Ishikawa (cell line): ENCODE data around the gene SLFN12L.

Experiments
- CEBPB ChIP-seq: IDR thresholded peaks from 2 replicates; pipeline ENCODE4 v1.6.1; 2012
- CREB1 ChIP-seq: IDR thresholded peaks from 2 replicates; pipeline ENCODE4 v1.6.1; 2012; ENCODE audit warnings: low read depth
- EGR1 ChIP-seq: IDR thresholded peaks from 2 replicates; pipeline ENCODE4 v1.6.1; 2012
- EP300 ChIP-seq: IDR thresholded peaks from 2 replicates; pipeline ENCODE4 v1.6.1; 2012; ENCODE audit warnings: borderline replicate concordance
- FOXM1 ChIP-seq: IDR thresholded peaks from 2 replicates; pipeline ENCODE4 v1.6.1; 2012; ENCODE audit warnings: low read depth, borderline replicate concordance
- MAX ChIP-seq: IDR thresholded peaks from 2 replicates; pipeline ENCODE4 v1.6.1; 2012
- NFIC ChIP-seq: IDR thresholded peaks from 2 replicates; pipeline ENCODE4 v1.6.1; 2012
- RAD21 ChIP-seq: IDR thresholded peaks from 2 replicates; pipeline ENCODE4 v1.6.1; 2012; ENCODE audit warnings: low read depth
- REST ChIP-seq: IDR thresholded peaks from 2 replicates; pipeline ENCODE4 v1.6.1; 2012; ENCODE audit warnings: low read depth, mild to moderate bottlenecking
- TAF1 ChIP-seq: IDR thresholded peaks from 2 replicates; pipeline ENCODE4 v1.6.1; 2012; ENCODE audit warnings: low read depth, mild to moderate bottlenecking
- TCF12 ChIP-seq: IDR thresholded peaks from 2 replicates; pipeline ENCODE4 v1.6.1; 2012; ENCODE audit warnings: low read depth
- TEAD4 ChIP-seq: IDR thresholded peaks from 2 replicates; pipeline ENCODE4 v1.6.1; 2012
- USF1 ChIP-seq: IDR thresholded peaks from 2 replicates; pipeline ENCODE4 v1.6.1; 2012
- YY1 ChIP-seq: IDR thresholded peaks from 2 replicates; pipeline ENCODE4 v1.6.1; 2012; ENCODE audit warnings: low read depth
- ZBTB7A ChIP-seq: IDR thresholded peaks from 2 replicates; pipeline ENCODE4 v1.6.1; 2012; ENCODE audit warnings: low read depth

Gene SLFN12L

GRCh38 chr17:35545150-35545549, 7.7 kb upstream of the SLFN12L start:
- TF ChIP-seq NFIC: no peak

- no peak for TF ChIP-seq REST
These were observed 6.4 kb upstream of the SLFN12L start for GRCh38 chr17:35543856-35544255.

GRCh38 chr17:35542990-35543389, 5.5 kb upstream of the SLFN12L start:
- TF ChIP-seq MAX (no peak), USF1 (no peak), RAD21 (no peak), NFIC (no peak), YY1 (no peak), EGR1 (no peak), TCF12 (no peak), CREB1 (no peak), FOXM1 (no peak), CEBPB (no peak), ZBTB7A (no peak), TEAD4 (no peak), REST (no peak), TAF1 (no peak), EP300 (no peak)

- TF ChIP-seq TCF12: no peak
- TF ChIP-seq RAD21: no peak
- no peak for TF ChIP-seq NFIC
- TF ChIP-seq ZBTB7A: no peak
- TF ChIP-seq EP300: no peak
- TF ChIP-seq CEBPB: no peak
- no peak for TF ChIP-seq MAX
- no peak for TF ChIP-seq TAF1
- no peak for TF ChIP-seq TEAD4
- no peak for TF ChIP-seq REST
- TF ChIP-seq YY1: no peak
- TF ChIP-seq CREB1: no peak
These were observed 4.0 kb upstream of the SLFN12L start for GRCh38 chr17:35541434-35541833.

- TF ChIP-seq TAF1 (no peak), YY1 (no peak)
These were observed 3.3 kb upstream of the SLFN12L start for GRCh38 chr17:35540589-35541404.

- TF ChIP-seq REST (no peak), FOXM1 (no peak), ZBTB7A (no peak), YY1 (no peak), TAF1 (no peak)
These were observed 2.2 kb upstream of the SLFN12L start for GRCh38 chr17:35539659-35540026.
